Thoracic aorta (tissue), 2 donors: ENCODE data around the gene TRAIP. TPM values are rescaled to one million over a fixed set of nuclear protein-coding genes. Genes with fewer than 3 reads are reported as not detected.

Experiments used
- ATAC-seq: fragments of 150-250 bp; one replicate; pipeline ENCODE4 v1.8.0; 2017; ENCODE audit warnings: low read depth; ENCODE audit not compliant: insufficient number of reproducible peaks, low FRiP score
- DNase-seq: peaks from one replicate; pipeline ENCODE4 v3.0.0-alpha.2; 2020; ENCODE audit warnings: low spot score
- H3K27ac ChIP-seq, 2 donors: fragments of 200-600 bp; sonication (generic); 1 replicate in 1 of 2; 2 replicates in 1 of 2; pipeline ENCODE4 v1.5.1; 2016; ENCODE audit warnings: mild to moderate bottlenecking in 2 of 2, moderate library complexity in 2 of 2
- H3K27me3 ChIP-seq: fragments of 200-600 bp; sonication (generic); replicated peaks from 2 replicates; pipeline ENCODE4 v1.6.0; 2016; ENCODE audit warnings: mild to moderate bottlenecking; ENCODE audit not compliant: insufficient read depth
- H3K36me3 ChIP-seq: fragments of 200-600 bp; sonication (generic); one replicate; pipeline ENCODE4 v1.5.1; 2016
- H3K4me1 ChIP-seq, 2 donors: fragments of 200-600 bp; sonication (generic); 1 replicate in 1 of 2; 2 replicates in 1 of 2; pipeline versions ENCODE4 v1.5.1 to v1.6.0; 2016; ENCODE audit warnings: low read depth in 2 of 2, mild to moderate bottlenecking in 1 of 2; ENCODE audit not compliant: control insufficient read depth in 1 of 2
- H3K4me3 ChIP-seq: fragments of 200-600 bp; sonication (generic); 2 replicates; pipeline ENCODE4 v1.5.1; 2016; ENCODE audit warnings: mild to moderate bottlenecking
- H3K9me3 ChIP-seq: fragments of 200-600 bp; sonication (generic); 2 replicates; pipeline ENCODE4 v1.5.1; 2016
- CTCF ChIP-seq: fragments of 200-600 bp; sonication (generic); IDR thresholded peaks from one replicate; pipeline ENCODE4 v1.5.1; 2019; ENCODE audit warnings: antibody characterized with exemption
- total RNA-seq, 2 donors: library from RNA; depleted of rRNA; stranded (reverse); fragments of >200 nt; gene quantifications; one replicate each; pipeline versions ENCODE4 v1.1.0 to v1.2.3, GENCODE V29; 2016

The TRAIP gene
- total RNA-seq, 2 donors from 2014 or later: 2.3 to 3.2 TPM

DNA sequence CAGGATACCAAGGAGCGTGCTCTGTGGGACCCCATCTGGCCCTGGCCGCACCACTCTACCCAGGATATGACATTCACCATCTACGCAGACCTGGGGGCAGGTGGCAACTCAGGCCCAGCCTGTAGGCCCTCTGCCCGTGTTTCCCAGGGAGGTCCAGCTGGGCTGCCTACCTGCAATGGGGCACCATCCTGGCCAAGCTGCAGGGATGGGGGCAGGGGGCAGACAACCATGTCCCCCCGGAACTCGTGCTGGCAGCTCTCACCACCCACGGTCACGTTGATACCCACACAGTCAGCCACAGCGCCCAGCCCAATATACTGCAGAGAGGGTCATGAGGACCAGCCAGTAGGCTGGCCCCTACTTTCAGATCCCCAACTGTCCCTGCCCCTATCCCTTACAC lies 39.4 kb upstream of the TRAIP start:
- Histone ChIP-seq H3K27ac (no peak overlapping the region), H3K4me1 (peaks cover 2 to 10% of the 10 kb centered on the region in 2 donors), H3K4me3 (no peak overlapping the region), H3K9me3 (no peaks in the 10 kb centered on the region), H3K36me3 (peaks cover 2% of the 10 kb centered on the region), H3K27me3 (no peaks in the 10 kb centered on the region)
- ATAC-seq (no peak), DNase-seq (no peak)
- TF ChIP-seq CTCF: no peak

- TF ChIP-seq CTCF: no peak
- H3K4me3 ChIP-seq: no peak overlapping the region
- ATAC-seq (no peak), DNase-seq (no peak)
- H3K36me3 ChIP-seq: no peaks in the 10 kb centered on the region
- H3K4me1 ChIP-seq: no peaks in the 10 kb centered on the region
- H3K27ac ChIP-seq: no peak overlapping the region
- H3K27me3 ChIP-seq: no peaks in the 10 kb centered on the region
- H3K9me3 ChIP-seq: no peaks in the 10 kb centered on the region
Observed at GRCh38 chr3:49889296-49889695, 32.9 kb upstream of the TRAIP start.

- DNase-seq (no peak), ATAC-seq (no peak)
- no peaks in the 10 kb centered on the region for H3K9me3 ChIP-seq
Observed at GRCh38 chr3:49886922-49887265, 30.5 kb upstream of the TRAIP start.

DNA sequence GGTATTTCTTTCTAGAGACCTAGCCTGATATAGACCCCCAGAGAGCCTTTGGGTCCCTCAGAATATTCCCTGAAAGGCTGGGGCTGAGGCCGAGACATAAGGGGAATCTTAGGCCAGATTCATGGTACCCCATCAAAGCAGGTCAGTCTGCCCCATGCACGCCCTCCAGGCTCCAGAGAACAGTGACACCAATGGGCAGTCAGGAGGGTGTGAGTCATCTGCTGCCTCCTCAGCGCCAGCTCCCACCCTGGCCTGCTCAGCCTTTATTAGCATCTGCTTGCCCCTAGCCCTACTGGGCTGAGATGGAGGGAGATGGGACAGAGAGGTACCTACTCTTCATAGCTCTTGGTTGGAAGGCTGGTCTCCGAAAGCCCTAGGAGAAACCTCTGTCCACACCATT lies 27.6 kb upstream of the TRAIP start:
- Histone ChIP-seq H3K27me3 (no peaks in the 10 kb centered on the region), H3K4me1 (no peaks in the 10 kb centered on the region), H3K36me3 (no peaks in the 10 kb centered on the region), H3K27ac (no peak overlapping the region), H3K9me3 (no peaks in the 10 kb centered on the region), H3K4me3 (no peak overlapping the region)
- TF ChIP-seq CTCF: no peak
- ATAC-seq (no peak), DNase-seq (no peak)

More at GRCh38 chr3:49886922-49887265, 30.5 kb upstream of the TRAIP start:
- H3K27me3 ChIP-seq: no peaks in the 10 kb centered on the region
- no peak overlapping the region for H3K4me3 ChIP-seq
- no peaks in the 10 kb centered on the region for H3K36me3 ChIP-seq
- H3K27ac ChIP-seq: no peak overlapping the region
- TF ChIP-seq CTCF: no peak
- H3K4me1 ChIP-seq: no peaks in the 10 kb centered on the region

- H3K4me1 ChIP-seq: no peaks in the 10 kb centered on the region
- no peaks in the 10 kb centered on the region for H3K27me3 ChIP-seq
- H3K36me3 ChIP-seq: no peaks in the 10 kb centered on the region
- H3K4me3 ChIP-seq: no peak overlapping the region
- ATAC-seq (no peak), DNase-seq (no peak)
- no peaks in the 10 kb centered on the region for H3K9me3 ChIP-seq
- no peak overlapping the region for H3K27ac ChIP-seq
- TF ChIP-seq CTCF: no peak
Observed at GRCh38 chr3:49882166-49882565, 25.8 kb upstream of the TRAIP start.
